HCT116 (cell line): ENCODE measurements around the gene SLIT1. TPM values are rescaled to one million over a fixed set of nuclear protein-coding genes. Genes with fewer than 3 reads are reported as not detected.

Experiments
- ATAC-seq: fragments of 200-7000 bp; cut with Tn5 transposase; 2 replicates; pipeline ENCODE4 v1.9.1; 2020; ENCODE audit warnings: mild to moderate bottlenecking, moderate library complexity
- BruUV-seq: library from RNA; stranded (reverse); fragments of 400-500 nt; replicated peaks from 2 replicates; lab custom pipeline; 2021; lab: Mats Ljungman, UMichigan
- CTCF ChIA-PET: fragments of 300-600 bp; sonication (Branson Sonifier 250); formaldehyde crosslinking; loops from one replicate; lab custom pipeline; 2021; ENCODE audit warnings: antibody characterized with exemption; lab: Charles Lee
- POLR2A ChIA-PET: fragments of 300-600, 350-600 bp; sonication (Branson Sonifier 250); formaldehyde crosslinking; loops from one replicate; lab custom pipeline; 2021; ENCODE audit warnings: antibody characterized with exemption; lab: Charles Lee
- RAD21 ChIA-PET, 2 experiments: fragments of 300-600 bp; sonication (Branson Sonifier 250); formaldehyde crosslinking; loops; one replicate each; lab custom pipeline; 2023; ENCODE audit warnings: low total read pairs in 2 of 2; ENCODE audit not compliant: uncharacterized antibody in 2 of 2, unreplicated experiment in 2 of 2, low non-redundant PET in 1 of 2; lab: Charles Lee
- DNase-seq: peaks from one replicate; pipeline ENCODE4 v3.0.0-alpha.2; 2010; ENCODE audit warnings: low read depth, low spot score
- H2AFZ ChIP-seq: fragments of 200-600 bp; shearing (Covaris generic), sonication (generic); 2 replicates; pipeline ENCODE4 v1.6.1; 2017; ENCODE audit warnings: low read depth, mixed run types, mixed read lengths, antibody characterized with exemption, low read length; ENCODE audit not compliant: poor library complexity, severe bottlenecking
- H3K27ac ChIP-seq: 2 replicates; pipeline ENCODE4 v1.5.1; 2012; ENCODE audit warnings: low read depth, low read length
- H3K27me3 ChIP-seq: fragments of 200-600 bp; sonication (generic); 2 replicates; pipeline ENCODE4 v1.6.1; 2016; ENCODE audit warnings: mixed run types, low read length, mixed read lengths; ENCODE audit not compliant: insufficient read depth
- H3K36me3 ChIP-seq, 2 experiments: fragments of 200-500 bp in 1 of 2; fragments of 200-600 bp in 1 of 2; sonication (Bioruptor generic) in 1 of 2; sonication (generic) in 1 of 2; 2 replicates each; pipeline versions ENCODE4 v1.5.1 to v1.6.1; 2014 to 2016; ENCODE audit warnings: low read length in 2 of 2, inconsistent platforms in 1 of 2, mixed read lengths in 1 of 2, mixed run types in 1 of 2; ENCODE audit not compliant: insufficient read depth in 2 of 2, control insufficient read depth in 1 of 2
- H3K4me1 ChIP-seq, 2 experiments: fragments of 200-600 bp in 1 of 2; sonication (generic) in 1 of 2; 2 replicates each; pipeline versions ENCODE4 v1.5.1 to v1.6.1; 2012 to 2017; ENCODE audit warnings: low read length in 2 of 2, inconsistent platforms in 1 of 2, mild to moderate bottlenecking in 1 of 2, mixed read lengths in 1 of 2, mixed run types in 1 of 2, moderate library complexity in 1 of 2; ENCODE audit not compliant: insufficient read depth in 2 of 2, control insufficient read depth in 1 of 2
- H3K4me2 ChIP-seq: fragments of 200-600 bp; sonication (generic); 2 replicates; pipeline ENCODE4 v1.6.1; 2017; ENCODE audit warnings: mixed run types, low read length, mixed read lengths
- H3K4me3 ChIP-seq, 2 experiments: fragments of 200-600 bp in 1 of 2; sonication (generic) in 1 of 2; replicated peaks in 1 of 2; 2 replicates each; pipeline ENCODE4 v1.5.1; 2011 to 2016; ENCODE audit warnings: low read length in 2 of 2, control low read depth in 1 of 2, low read depth in 1 of 2, mild to moderate bottlenecking in 1 of 2, mixed read lengths in 1 of 2, mixed run types in 1 of 2
- H3K79me2 ChIP-seq: fragments of 200-600 bp; sonication (generic); 2 replicates; pipeline ENCODE4 v1.6.1; 2017; ENCODE audit warnings: mild to moderate bottlenecking, mixed run types, low read length, moderate library complexity, mixed read lengths; ENCODE audit not compliant: insufficient read depth
- H3K9ac ChIP-seq: fragments of 200-600 bp; sonication (generic); 2 replicates; pipeline ENCODE4 v1.6.1; 2016; ENCODE audit warnings: low read length, mixed read lengths
- H3K9me2 ChIP-seq: fragments of 200-600 bp; sonication (generic), shearing (Covaris generic); 2 replicates; pipeline ENCODE4 v1.6.1; 2017; ENCODE audit warnings: mixed run types, mild to moderate bottlenecking, moderate library complexity; ENCODE audit not compliant: insufficient read depth
- H3K9me3 ChIP-seq, 2 experiments: fragments of 200-500 bp in 1 of 2; fragments of 200-600 bp in 1 of 2; sonication (Bioruptor generic) in 1 of 2; sonication (generic) in 1 of 2; 2 replicates each; pipeline ENCODE4 v1.6.1; 2014 to 2017; ENCODE audit warnings: low read length in 2 of 2, mixed read lengths in 2 of 2, inconsistent platforms in 1 of 2, low read depth in 1 of 2, mild to moderate bottlenecking in 1 of 2, mixed run types in 1 of 2, moderate library complexity in 1 of 2; ENCODE audit not compliant: control insufficient read depth in 1 of 2, insufficient read depth in 1 of 2
- H4K20me1 ChIP-seq: fragments of 200-600 bp; sonication (generic), shearing (Covaris generic); 2 replicates; pipeline ENCODE4 v1.6.1; 2017; ENCODE audit warnings: mixed run types, mild to moderate bottlenecking, moderate library complexity; ENCODE audit not compliant: insufficient read depth
- ATF3 ChIP-seq: IDR thresholded peaks from 2 replicates; pipeline ENCODE4 v1.6.1; 2012
- CBX3 ChIP-seq: IDR thresholded peaks from 2 replicates; pipeline ENCODE4 v1.6.1; 2012; ENCODE audit warnings: low read depth
- CEBPB ChIP-seq: IDR thresholded peaks from 2 replicates; pipeline ENCODE4 v1.6.1; 2012; ENCODE audit warnings: low read depth
- CTCF ChIP-seq, 3 experiments: fragments of 200-600 bp in 1 of 3; sonication (generic) in 1 of 3; IDR thresholded peaks in 2 of 3; conservative IDR thresholded peaks in 1 of 3; 2 replicates each; pipeline ENCODE4 v1.5.1; 2012 to 2017; ENCODE audit warnings: low read depth in 2 of 3, low read length in 2 of 3, antibody characterized with exemption in 1 of 3, borderline replicate concordance in 1 of 3, control low read depth in 1 of 3, mild to moderate bottlenecking in 1 of 3, mixed read lengths in 1 of 3, mixed run types in 1 of 3, moderate library complexity in 1 of 3; ENCODE audit not compliant: insufficient read depth in 1 of 3
- EGR1 ChIP-seq: IDR thresholded peaks from 2 replicates; pipeline ENCODE4 v1.6.1; 2012; ENCODE audit warnings: low read depth
- EZH2 ChIP-seq: fragments of 200-600 bp; sonication (generic); IDR thresholded peaks from 2 replicates; pipeline ENCODE4 v1.6.1; 2017; ENCODE audit warnings: antibody characterized with exemption, mixed run types
- EZH2phosphoT487 ChIP-seq: fragments of 200-600 bp; IDR thresholded peaks from 2 replicates; pipeline ENCODE4 v1.6.1; 2018; ENCODE audit warnings: antibody characterized with exemption, borderline replicate concordance
- FOSL1 ChIP-seq: IDR thresholded peaks from 2 replicates; pipeline ENCODE4 v1.6.1; 2012; ENCODE audit warnings: low read depth
- MAX ChIP-seq: IDR thresholded peaks from 2 replicates; pipeline ENCODE4 v1.6.1; 2012
- POLR2A ChIP-seq: IDR thresholded peaks from 2 replicates; pipeline ENCODE4 v1.7.0; 2011; ENCODE audit warnings: borderline replicate concordance; ENCODE audit not compliant: insufficient read depth, insufficient read length; ENCODE audit errors: extremely low read depth
- POLR2AphosphoS5 ChIP-seq: IDR thresholded peaks from 2 replicates; pipeline ENCODE4 v1.6.1; 2011; ENCODE audit warnings: mild to moderate bottlenecking, low read depth, low read length, moderate library complexity
- RAD21 ChIP-seq: IDR thresholded peaks from 2 replicates; pipeline ENCODE4 v1.6.1; 2012; ENCODE audit warnings: low read depth, mild to moderate bottlenecking
- SP1 ChIP-seq: IDR thresholded peaks from 2 replicates; pipeline ENCODE4 v1.6.1; 2012; ENCODE audit warnings: low read depth
- TCF7L2 ChIP-seq: IDR thresholded peaks from 2 replicates; pipeline ENCODE4 v1.7.0; 2011; ENCODE audit warnings: borderline replicate concordance, inconsistent platforms; ENCODE audit not compliant: insufficient read depth, insufficient read length; ENCODE audit errors: extremely low read depth
- ZBTB33 ChIP-seq: IDR thresholded peaks from 2 replicates; pipeline ENCODE4 v1.6.1; 2011; ENCODE audit warnings: mild to moderate bottlenecking, low read length, moderate library complexity; ENCODE audit not compliant: insufficient replicate concordance; ENCODE audit errors: extremely low read depth
- ZFX ChIP-seq: fragments of 450-650 bp; IDR thresholded peaks from 2 replicates; pipeline ENCODE4 v1.6.1; 2017
- intact Hi-C: fragments of 100-400 bp; cut with micrococcal nuclease; formaldehyde crosslinking; loops from 2 replicates; pipeline ENCODE4 v1.10.0; 2022
- total RNA-seq: library from RNA; stranded (reverse); gene quantifications from one replicate; pipeline ENCODE4 v1.2.1, GENCODE V29; 2021; ENCODE audit not compliant: unreplicated experiment

SLIT1 gene
- total RNA-seq, 1 experiment from 2014 or later = 0.42 TPM

- no peak for ATAC-seq
- Histone ChIP-seq H3K4me1 (no peaks in the 10 kb centered on the region), H3K27me3 (peaks cover 46% of the 10 kb centered on the region), H3K9ac (no peak overlapping the region), H3K36me3 (no peaks in the 10 kb centered on the region), H3K9me3 (no peaks in the 10 kb centered on the region), H3K27ac (no peak overlapping the region), H2AFZ (no peak overlapping the region), H3K4me3 (no peak overlapping the region), H3K9me2 (no peaks in the 10 kb centered on the region), H4K20me1 (no peaks in the 10 kb centered on the region), H3K4me2 (no peak overlapping the region)
- intact Hi-C loops = no loop called here
- ChIA-PET POLR2A (no interaction called here), CTCF (no interaction called here)
- no TSS peak for BruUV-seq
- DNase-seq = no peak
- no peak for TF ChIP-seq POLR2AphosphoS5
- no peak for TF ChIP-seq CTCF (IDR thresholded peaks at IDR 0.05 in 2 of 3, conservative IDR thresholded peaks at IDR 0.05 in 1 of 3; ENCODE audit: borderline replicate concordance in 1 of 3, insufficient read depth in 1 of 3, low read depth in 2 of 3, low read length in 2 of 3)
- TF ChIP-seq CEBPB = no peak
- no peak for TF ChIP-seq ATF3
- TF ChIP-seq, all 23 proteins: peak for 0
- no peaks in the 10 kb centered on the region for H3K79me2 ChIP-seq
- RAD21 ChIA-PET = no interaction called here
Observed at GRCh38 chr10:97078938-97079445, 106.8 kb downstream of the SLIT1 start.

DNA sequence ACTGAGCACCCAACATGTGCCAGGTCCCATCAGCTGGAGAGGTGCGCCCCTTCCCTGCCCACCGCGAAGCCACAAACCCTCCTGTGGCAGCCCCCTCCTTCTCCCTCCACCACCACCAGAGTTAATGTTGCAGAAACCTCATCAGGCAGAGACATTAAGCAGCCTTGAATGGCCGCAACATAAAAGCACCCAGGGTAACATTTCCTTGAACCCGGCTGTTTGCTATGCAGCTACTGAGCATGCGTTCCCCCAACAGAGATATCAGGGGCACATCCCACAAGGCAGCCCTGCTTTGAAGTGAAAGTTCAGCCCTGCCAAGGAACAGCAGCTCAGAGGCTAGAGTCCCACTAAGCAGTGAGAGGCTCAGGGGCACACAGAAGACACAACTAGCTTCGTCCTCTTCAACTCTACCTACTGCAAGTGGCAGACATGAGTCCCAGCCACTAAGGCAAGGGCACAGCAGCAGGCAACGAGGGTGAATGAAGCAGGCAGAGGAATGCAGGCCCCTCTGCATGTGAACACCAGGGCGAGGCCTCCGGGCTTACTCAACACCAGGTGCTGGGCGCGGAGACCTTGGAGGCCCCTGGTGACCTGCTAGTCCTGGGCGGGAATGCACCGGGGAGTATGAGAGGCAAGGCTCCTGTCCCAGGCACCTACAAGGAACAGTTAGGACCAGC lies 107.4 kb downstream of the SLIT1 start:
- ChIA-PET RAD21 (no interaction called here), CTCF (no interaction called here), POLR2A (no interaction called here)
- intact Hi-C loops = no loop called here
- Histone ChIP-seq H3K9ac (no peak overlapping the region), H3K79me2 (no peaks in the 10 kb centered on the region), H3K4me2 (no peak overlapping the region), H3K9me3 (no peaks in the 10 kb centered on the region), H3K4me1 (no peaks in the 10 kb centered on the region), H3K9me2 (no peaks in the 10 kb centered on the region), H3K27ac (no peak overlapping the region), H2AFZ (no peak overlapping the region), H3K4me3 (no peak overlapping the region), H3K27me3 (peaks cover 44% of the 10 kb centered on the region), H3K36me3 (no peaks in the 10 kb centered on the region), H4K20me1 (no peaks in the 10 kb centered on the region)
- BruUV-seq = no TSS peak
- ATAC-seq = no peak
- DNase-seq = no peak
- TF ChIP-seq ZFX (no peak), CBX3 (no peak), SP1 (no peak), RAD21 (no peak), POLR2A (no peak), TCF7L2 (no peak), EGR1 (no peak), FOSL1 (no peak), MAX (no peak), EZH2phosphoT487 (no peak), ZBTB33 (no peak), EZH2 (no peak)
